NCI-H226 (cell line): Measurements from ENCODE around the gene HLA-A.
A peak's percentile ranks its signal among the peaks of the same experiment; 100 is the strongest.
"Not testable (repeated sequence)": the region's sequence is repeated elsewhere in the genome, so short reads cannot be mapped to it uniquely, and the experiment has no call there.

Experiments used
- DNase-seq: peaks from one replicate; pipeline ENCODE4 v3.0.0-alpha.2; 2015

HLA-A gene

DNA sequence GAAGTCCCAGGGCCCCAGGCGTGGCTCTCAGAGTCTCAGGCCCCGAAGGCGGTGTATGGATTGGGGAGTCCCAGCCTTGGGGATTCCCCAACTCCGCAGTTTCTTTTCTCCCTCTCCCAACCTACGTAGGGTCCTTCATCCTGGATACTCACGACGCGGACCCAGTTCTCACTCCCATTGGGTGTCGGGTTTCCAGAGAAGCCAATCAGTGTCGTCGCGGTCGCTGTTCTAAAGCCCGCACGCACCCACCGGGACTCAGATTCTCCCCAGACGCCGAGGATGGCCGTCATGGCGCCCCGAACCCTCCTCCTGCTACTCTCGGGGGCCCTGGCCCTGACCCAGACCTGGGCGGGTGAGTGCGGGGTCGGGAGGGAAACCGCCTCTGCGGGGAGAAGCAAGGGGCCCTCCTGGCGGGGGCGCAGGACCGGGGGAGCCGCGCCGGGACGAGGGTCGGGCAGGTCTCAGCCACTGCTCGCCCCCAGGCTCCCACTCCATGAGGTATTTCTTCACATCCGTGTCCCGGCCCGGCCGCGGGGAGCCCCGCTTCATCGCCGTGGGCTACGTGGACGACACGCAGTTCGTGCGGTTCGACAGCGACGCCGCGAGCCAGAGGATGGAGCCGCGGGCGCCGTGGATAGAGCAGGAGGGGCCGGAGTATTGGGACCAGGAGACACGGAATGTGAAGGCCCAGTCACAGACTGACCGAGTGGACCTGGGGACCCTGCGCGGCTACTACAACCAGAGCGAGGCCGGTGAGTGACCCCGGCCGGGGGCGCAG, at the start of gene HLA-A:
Gene HLA-A, plus strand, starts transcription at position 258 of the 778 bp plus-strand sequence. Its CDS starts 22 bp downstream, at position 280.
- peak; percentile 92 for DNase-seq

- peak; percentile 49 for DNase-seq
These were observed 49.6 kb upstream of the HLA-A start for GRCh38 chr6:29892696-29893095.

- DNase-seq: no peak
These were observed 43.1 kb upstream of the HLA-A start for GRCh38 chr6:29899281-29899680.

DNA sequence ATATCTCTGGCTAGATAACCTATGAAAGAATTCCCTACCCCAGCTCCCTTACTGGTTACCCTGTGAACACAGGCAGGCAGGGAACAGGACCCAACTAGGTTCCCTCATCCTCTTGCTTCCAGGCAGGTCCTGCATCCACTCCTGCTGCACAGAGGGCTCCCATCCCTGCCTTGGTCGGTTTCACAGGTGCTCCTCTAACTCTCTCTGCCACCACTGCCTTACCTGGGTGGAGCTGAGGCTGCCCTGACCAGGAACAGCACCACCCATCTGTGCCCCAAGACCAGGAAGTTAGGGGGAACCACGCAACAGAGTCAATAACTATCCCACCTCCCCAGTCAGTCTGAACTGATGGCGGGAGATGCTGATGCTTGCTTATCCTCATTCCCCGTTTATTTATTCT, 37.0 kb upstream of the HLA-A start:
- no peak for DNase-seq

- no peak for DNase-seq
These were observed 34.5 kb upstream of the HLA-A start for GRCh38 chr6:29907637-29908340.

GRCh38 chr6:29908341-29908662, 34.0 kb upstream of the HLA-A start:
- DNase-seq: no peak

GRCh38 chr6:29908710-29909109, 33.6 kb upstream of the HLA-A start:
- no peak for DNase-seq

DNA sequence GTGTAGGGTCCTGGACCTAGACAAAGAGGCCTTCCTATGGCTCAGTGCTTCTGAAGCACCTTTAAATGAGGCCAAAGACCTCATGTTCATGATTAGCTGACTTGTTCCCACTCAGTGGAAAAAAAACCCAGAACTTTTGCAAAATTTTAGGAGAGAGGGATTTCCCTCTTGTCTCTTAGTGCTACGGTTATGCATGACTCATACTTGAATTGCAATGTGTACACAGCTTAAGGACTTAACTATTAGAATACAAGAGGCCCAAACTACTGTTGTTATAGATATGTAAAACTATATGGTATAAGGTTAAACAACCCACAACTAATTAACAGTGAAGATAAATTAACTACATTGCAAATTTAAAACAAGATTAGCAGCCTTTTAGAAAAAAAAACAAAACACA, 32.3 kb upstream of the HLA-A start:
- no peak for DNase-seq

- no peak for DNase-seq
These were observed 29.5 kb upstream of the HLA-A start for GRCh38 chr6:29912840-29913239.

DNA sequence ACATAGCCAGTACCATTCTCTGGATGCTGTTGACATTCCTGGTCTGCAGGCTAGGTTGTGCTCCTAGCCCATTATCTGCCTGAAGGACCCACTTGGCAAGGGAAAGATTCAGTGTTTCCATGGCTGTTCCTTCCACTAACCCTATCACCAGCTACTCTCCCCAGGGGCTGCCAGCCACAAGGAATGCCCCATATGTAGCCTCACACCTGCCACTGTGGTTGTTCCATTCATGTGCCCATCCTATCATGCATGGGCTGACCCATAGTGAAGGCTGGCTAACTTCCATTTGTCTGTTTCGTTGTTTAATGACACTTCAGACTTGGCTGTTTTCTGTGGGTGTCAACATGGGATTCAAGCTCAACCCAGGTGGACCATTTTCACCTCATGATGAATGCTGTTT, 25.6 kb upstream of the HLA-A start:
- no peak for DNase-seq

DNA sequence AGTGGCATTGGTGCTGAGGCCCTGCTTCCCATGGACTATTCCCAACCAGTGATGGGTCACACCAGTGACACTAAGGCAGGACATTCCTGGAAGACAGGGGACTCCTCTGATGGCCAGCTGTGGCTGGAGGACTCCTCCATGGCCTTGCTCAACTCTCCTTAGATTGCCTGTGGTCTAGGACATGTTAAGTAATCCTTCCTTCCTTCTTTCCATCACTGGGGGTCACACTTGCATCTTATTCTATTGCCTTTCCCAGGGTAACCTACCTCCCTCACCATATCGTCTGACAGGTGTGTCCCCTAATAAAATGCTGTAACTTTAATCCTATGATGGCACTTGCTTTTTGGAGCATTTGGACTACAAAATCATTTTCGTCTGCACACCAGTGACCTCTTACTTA, 24.5 kb upstream of the HLA-A start:
- no peak for DNase-seq

DNA sequence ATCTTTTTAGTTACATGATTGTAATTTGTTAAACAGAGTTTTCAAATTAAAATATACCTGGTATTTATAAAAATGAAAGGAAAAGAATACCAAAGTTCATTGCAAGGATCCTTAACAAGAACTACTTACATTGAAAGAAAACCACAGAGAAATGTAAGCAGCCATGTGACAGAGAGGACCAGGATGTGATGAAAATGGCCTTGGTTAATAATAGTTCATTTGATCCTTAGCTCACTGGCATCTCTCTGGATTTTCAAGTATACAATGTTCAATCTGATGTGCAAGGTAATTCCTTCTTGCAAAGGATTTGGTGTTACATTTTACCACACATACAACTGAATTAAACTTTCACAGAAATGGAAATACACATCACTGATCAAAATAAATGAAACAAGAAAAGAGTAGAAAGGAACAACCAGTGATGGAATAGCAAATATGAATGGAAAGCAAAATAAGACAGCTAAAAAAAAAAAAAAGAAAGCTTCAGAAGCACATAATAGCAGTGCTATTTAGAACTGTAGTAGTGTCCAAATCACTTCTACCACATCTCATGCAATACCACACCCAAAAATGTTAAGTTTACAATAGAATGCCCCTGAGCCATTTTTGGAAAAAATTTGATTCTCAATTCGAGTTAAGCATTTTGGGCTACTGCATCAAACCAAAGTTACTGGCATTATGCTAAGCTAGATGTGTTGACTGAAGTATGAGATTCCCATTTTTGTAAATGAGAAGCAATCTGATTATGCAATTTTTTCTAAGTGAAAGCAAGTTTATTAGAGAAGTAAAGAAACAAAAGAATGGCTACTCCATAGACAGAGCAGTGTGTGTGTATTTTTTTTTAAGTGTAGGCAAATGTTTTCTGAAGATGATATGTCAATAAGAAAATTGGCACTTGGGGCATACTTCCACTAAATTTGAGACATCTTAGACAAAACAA, 22.6 kb upstream of the HLA-A start:
- DNase-seq: no peak

DNA sequence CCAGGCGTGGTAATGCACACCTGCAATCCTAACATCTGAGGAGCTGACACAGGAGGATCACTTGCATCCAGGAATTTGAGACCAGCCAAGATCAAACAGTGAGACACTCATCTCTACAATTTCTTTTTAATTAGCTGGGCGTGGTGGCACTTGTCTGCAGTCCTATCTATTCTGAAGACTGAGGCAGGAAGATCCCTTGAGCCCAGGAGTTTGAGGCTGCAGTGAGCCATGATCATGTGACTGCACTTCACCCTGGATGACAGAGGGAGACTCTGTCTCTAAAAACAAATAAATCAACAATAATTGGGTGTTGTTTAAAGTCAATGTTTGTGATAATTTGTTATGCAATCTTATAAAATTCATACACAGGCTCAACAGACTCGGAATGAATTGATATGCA, 18.0 kb upstream of the HLA-A start:
- DNase-seq: no peak

- DNase-seq: no peak
These were observed 17.6 kb upstream of the HLA-A start for GRCh38 chr6:29924731-29925130.

DNA sequence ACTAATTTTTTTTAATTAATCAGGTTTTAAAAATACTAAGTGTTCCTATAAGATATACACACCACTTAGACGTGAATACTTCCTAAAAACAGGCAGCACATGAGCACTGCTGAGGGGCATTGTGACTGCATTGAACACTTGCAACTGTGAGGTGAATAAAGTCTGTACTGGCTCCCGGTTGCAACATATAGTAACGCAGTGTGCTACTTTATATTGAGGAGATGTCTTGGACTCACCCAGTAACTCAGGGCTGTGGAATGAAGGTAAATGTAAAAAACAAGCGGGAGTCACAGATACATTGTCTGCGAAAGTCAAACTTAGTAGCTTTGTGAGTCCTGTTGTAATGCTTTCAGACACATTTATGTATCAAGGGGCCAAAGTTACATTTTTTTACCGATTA, 17.0 kb upstream of the HLA-A start:
- DNase-seq: no peak

DNA sequence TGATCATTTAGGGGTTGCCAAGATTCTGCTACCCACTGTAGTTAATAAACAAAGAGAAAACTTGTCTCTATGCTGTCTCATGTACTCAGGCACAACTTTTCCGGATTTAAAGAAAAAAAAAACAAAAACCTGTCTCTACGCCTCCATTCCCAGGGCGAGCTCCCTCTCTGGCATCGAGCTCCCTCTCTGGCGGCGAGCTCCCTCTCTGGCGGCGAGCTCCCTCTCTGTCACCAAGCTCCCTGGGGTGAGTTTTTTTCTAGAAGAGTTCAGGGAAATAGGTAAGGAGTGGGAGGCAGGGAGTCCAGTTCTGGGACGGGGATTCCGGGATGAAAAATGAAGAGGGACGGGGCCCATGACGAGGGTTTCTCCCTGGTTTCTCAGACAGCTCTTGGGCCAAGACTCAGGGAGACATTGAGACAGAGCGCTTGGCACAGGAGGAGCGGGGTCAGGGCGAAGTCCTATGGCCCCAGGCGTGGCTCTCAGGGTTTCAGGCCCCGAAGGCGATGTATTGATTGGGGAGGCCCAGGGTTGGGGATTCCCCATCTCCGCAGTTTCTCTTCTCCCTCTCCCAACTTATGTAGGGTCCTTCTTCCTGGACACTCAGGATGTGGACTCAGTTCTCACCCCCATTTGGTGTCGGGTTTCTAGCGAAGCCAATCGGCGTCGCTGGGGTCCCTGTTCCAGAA, 16.5 kb upstream of the HLA-A start:
- no peak for DNase-seq

DNA sequence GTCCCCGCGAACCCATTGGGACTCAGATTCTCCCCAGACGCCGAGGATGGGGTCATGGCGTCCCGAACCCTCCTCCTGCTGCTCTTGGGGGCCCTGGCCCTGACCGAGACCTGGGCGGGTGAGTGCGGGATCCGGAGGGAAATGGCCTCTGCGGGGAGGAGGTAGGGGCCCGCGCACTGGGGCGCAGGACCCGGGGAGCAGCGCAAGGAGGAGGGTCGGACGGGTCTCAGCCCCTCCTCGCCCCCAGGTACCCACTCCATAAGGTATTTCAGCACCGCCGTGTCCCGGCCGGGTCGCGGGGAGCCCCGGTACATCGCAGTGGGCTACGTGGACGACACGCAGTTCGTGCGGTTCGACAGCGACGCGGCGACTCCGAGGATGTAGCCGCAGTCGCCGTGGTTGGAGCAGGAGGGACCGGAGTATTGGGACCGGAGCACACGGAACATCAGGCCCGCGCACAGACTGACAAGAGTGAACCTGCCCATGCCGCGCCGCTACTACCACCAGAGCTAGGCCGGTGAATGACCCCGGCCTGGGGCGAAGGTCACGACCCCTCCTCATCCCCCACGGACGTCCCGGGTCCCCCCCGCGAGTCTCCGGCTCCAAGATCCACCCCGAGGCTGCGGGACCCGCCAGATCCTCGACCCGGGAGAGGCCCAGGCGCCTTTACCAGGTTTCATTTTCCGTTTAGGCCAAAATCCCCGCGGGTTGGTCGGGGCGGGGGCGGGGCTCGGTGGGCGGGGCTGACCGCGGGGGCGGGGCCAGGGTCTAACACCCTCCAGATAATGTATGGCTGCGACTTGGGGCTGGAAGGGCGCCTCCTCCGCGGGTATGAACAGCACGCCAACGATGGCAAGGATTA, 15.7 kb upstream of the HLA-A start:
- no peak for DNase-seq

DNA sequence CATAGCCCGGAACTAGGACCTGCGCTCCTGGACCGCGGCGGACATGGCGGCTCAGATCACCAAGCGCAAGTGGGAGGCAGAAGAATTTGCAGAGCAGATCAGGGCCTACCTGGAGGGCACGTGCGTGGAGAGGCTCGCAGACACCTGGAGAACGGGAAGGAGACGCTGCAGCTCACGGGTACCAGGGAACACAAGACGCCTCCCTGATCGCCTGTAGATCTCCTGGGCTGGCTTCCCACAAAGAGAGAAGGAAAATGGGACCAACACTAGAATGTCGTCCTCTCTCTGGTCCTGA, 15.1 kb upstream of the HLA-A start:
- DNase-seq: no peak

DNA sequence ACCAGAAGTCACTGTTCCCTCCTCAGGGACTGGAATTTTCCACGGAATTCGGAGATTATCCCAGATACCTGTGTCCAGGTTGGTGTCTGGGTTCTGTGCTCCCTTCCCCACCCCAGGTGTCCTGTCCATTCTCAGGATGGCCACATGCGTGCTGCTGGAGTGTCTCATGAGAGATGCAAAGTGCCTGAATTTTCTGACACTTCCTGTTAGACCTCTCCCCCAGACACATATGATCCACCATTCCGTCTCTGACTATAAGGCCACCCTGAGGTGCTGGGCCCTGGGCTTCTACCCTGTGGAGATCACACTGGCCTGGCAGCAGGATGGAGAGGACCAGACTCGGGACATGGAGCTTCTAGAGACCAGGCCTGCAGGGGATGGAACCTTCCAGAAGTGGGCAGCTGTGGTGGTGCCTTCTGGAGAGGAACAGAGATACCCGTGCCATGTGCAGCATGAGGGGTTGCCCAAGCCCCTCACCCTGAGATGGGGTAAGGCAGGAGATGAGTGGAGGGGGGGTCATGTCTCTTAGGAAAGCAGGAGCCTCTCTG, 14.4 kb upstream of the HLA-A start:
- DNase-seq: no peak

DNA sequence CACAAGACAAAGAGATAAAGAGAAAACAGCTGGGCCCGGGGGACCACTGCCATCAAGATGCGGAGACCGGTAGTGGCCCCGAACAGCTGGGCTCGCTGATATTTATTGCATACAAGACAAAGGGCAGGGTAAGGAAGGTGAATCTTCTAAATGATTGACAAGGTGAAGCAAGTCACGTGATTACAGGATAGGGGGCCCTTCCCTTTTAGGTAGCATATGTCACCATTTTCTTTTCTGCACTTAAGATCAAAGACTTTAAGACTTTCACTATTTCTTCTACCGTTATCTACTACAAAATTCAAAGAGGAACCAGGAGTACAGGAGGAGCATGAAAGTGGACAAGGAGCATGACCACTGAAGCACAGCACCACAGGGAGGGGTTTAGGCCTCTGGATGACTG, 12.3 kb upstream of the HLA-A start:
- not testable (repeated sequence) for DNase-seq

DNA sequence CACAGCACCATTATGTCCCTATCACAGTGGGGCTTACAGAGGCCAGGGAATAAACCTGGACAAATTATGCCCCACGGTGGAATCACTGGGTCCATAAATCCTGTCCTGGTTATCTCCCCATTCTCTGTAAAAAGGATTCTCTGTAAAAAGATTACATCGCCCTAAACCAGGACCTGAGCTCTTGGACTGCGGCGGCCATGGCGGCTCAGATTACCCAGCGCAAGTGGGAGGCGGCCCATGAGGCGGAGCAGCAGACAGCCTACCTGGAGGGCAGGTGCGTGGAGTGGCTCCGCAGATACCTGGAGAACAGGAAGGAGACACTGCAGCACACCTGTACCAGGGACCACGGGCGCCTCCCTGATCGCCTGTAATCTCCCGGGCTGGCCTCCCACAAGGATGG, 8.4 kb upstream of the HLA-A start:
- DNase-seq: no peak
